Testis (tissue), 2 donors: ENCODE results near the gene DPF3.

Experiments
- POLR2A ChIP-seq: fragments of 450-650 bp; IDR thresholded peaks from one replicate; pipeline ENCODE4 v1.6.1; 2017; ENCODE audit warnings: antibody characterized with exemption, mild to moderate bottlenecking, moderate library complexity
- TF ChIP-seq, protein P1 (sequence below), 3 experiments: fragments of 450-650 bp in 2 of 3; fragments of 200-600 bp in 1 of 3; sonication (generic) in 1 of 3; IDR thresholded peaks; one replicate each; pipeline ENCODE4 v1.5.1; 2016 to 2019; ENCODE audit warnings: antibody characterized with exemption in 3 of 3, mild to moderate bottlenecking in 2 of 3, moderate library complexity in 1 of 3

DNA sequence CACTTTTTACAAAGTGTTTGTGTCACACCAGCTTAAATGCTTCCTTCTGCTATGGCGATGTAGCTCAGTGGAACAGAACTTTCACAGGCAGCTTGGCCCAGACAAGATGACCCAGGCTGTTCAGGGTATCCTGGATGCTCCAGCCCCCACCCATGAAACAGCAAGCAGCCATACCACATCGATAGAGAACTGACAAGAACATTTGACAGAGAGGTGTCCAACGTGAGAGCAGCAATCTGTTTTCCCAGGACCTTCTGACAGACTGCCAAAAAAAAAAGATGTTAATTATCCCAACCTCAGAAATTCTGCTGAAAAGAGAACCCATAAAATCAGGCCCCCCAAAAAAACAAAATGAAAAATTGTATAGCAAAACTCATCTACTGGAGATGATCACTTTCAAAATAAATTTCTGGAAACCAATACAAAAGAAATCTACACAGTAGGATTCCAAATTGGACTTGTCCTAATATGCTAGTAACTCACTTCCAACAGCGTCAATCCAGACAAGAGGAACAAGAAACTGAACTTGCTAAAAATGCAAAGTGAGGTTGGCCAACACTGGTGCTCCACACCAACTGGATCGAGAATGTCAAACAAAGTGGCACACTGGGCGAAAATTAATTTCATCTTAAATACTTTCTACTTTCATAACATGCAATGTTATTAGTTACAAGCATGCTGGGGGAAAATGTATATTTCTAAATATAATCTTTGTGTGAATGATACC, 118.8 kb downstream of the DPF3 start:
- TF ChIP-seq, protein P1, sequence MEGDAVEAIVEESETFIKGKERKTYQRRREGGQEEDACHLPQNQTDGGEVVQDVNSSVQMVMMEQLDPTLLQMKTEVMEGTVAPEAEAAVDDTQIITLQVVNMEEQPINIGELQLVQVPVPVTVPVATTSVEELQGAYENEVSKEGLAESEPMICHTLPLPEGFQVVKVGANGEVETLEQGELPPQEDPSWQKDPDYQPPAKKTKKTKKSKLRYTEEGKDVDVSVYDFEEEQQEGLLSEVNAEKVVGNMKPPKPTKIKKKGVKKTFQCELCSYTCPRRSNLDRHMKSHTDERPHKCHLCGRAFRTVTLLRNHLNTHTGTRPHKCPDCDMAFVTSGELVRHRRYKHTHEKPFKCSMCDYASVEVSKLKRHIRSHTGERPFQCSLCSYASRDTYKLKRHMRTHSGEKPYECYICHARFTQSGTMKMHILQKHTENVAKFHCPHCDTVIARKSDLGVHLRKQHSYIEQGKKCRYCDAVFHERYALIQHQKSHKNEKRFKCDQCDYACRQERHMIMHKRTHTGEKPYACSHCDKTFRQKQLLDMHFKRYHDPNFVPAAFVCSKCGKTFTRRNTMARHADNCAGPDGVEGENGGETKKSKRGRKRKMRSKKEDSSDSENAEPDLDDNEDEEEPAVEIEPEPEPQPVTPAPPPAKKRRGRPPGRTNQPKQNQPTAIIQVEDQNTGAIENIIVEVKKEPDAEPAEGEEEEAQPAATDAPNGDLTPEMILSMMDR (IDR thresholded peaks at IDR 0.05), result no peak
- TF ChIP-seq POLR2A, result no peak
